HepG2 (cell line): ENCODE measurements around the gene ATG5. TPM values are rescaled to one million over a fixed set of nuclear protein-coding genes. Genes with fewer than 3 reads are reported as not detected.

ENCODE experiments used
- ATAC-seq: fragments of 200-7000 bp; cut with Tn5 transposase; 3 replicates; pipeline ENCODE4 v1.9.1; 2020; ENCODE audit warnings: mild to moderate bottlenecking, moderate library complexity
- BruUV-seq: library from RNA; stranded (reverse); fragments of 400-500 nt; replicated peaks from 2 replicates; lab custom pipeline; 2021; lab: Mats Ljungman, UMichigan
- CTCF ChIA-PET: fragments of 300-600 bp; formaldehyde crosslinking; extraction: SDS; loops from one replicate; lab custom pipeline; 2021; ENCODE audit warnings: low total read pairs, inconsistent platforms, low intra/inter-chr PET ratio; lab: Yijun Ruan, JAX
- POLR2A ChIA-PET: fragments of 350-600 bp; sonication (Branson Sonifier 250); formaldehyde crosslinking; loops from one replicate; lab custom pipeline; 2020; ENCODE audit warnings: antibody characterized with exemption, inconsistent platforms; lab: Yijun Ruan, JAX
- DNase-seq: peaks from one replicate; pipeline ENCODE4 v3.0.0-alpha.2; 2015; ENCODE audit warnings: low spot score
- FAIRE-seq: peaks from 3 replicates; lab custom pipeline; 2011; peaks lifted over from hg19 to GRCh38; lab: Jason Lieb, UNC
- H2AFZ ChIP-seq: one replicate; pipeline ENCODE4 v1.6.1; 2011; ENCODE audit warnings: low read length, inconsistent platforms
- H3K27ac ChIP-seq: fragments of 300-600 bp; 3 replicates; pipeline ENCODE4 v1.8.0; 2011; ENCODE audit warnings: mixed run types, mild to moderate bottlenecking, mixed read lengths, low read length, inconsistent platforms; ENCODE audit not compliant: insufficient read depth; ENCODE audit errors: extremely low read length
- H3K27me3 ChIP-seq, 2 experiments: fragments of 200-600 bp in 1 of 2; 2 replicates in 1 of 2; 3 replicates in 1 of 2; pipeline versions ENCODE4 v1.6.0 to v1.8.0; 2011; ENCODE audit warnings: low read length in 2 of 2, mild to moderate bottlenecking in 2 of 2, moderate library complexity in 2 of 2, inconsistent platforms in 1 of 2; ENCODE audit not compliant: insufficient read depth in 2 of 2, control insufficient read depth in 1 of 2
- H3K36me3 ChIP-seq, 2 experiments: fragments of 200-600 bp in 1 of 2; replicated peaks in 1 of 2; 2 replicates in 1 of 2; 3 replicates in 1 of 2; pipeline versions ENCODE4 v1.5.1 to v1.8.0; 2011; ENCODE audit warnings: low read length in 2 of 2, inconsistent platforms in 1 of 2; ENCODE audit not compliant: insufficient read depth in 2 of 2, control insufficient read depth in 1 of 2
- H3K4me1 ChIP-seq: 2 replicates; pipeline ENCODE4 v1.5.1; 2012; ENCODE audit warnings: low read length, inconsistent platforms; ENCODE audit not compliant: insufficient read depth
- H3K4me2 ChIP-seq: 2 replicates; pipeline ENCODE4 v1.6.0; 2011; ENCODE audit warnings: low read depth, low read length, inconsistent platforms
- H3K4me3 ChIP-seq, 3 experiments: fragments of 200-600 bp in 1 of 3; sonication (generic), shearing (Covaris generic) in 1 of 3; replicated peaks in 1 of 3; 2 replicates each; pipeline ENCODE4 v1.5.1; 2011 to 2016; ENCODE audit warnings: low read length in 3 of 3, inconsistent platforms in 2 of 3, low read depth in 2 of 3, mild to moderate bottlenecking in 2 of 3, control low read depth in 1 of 3, mixed read lengths in 1 of 3; ENCODE audit not compliant: insufficient read depth in 1 of 3
- H3K79me2 ChIP-seq: one replicate; pipeline ENCODE4 v1.6.1; 2011; ENCODE audit warnings: low read length, inconsistent platforms; ENCODE audit not compliant: insufficient read depth
- H3K9ac ChIP-seq: 2 replicates; pipeline ENCODE4 v1.6.0; 2011; ENCODE audit warnings: mild to moderate bottlenecking, low read depth, low read length, inconsistent platforms; ENCODE audit not compliant: insufficient read depth
- H3K9me3 ChIP-seq: 2 replicates; pipeline ENCODE4 v1.5.1; 2012; ENCODE audit warnings: mild to moderate bottlenecking, low read length
- H4K20me1 ChIP-seq: 2 replicates; pipeline ENCODE4 v1.6.0; 2011; ENCODE audit warnings: inconsistent platforms, mild to moderate bottlenecking, low read length, moderate library complexity; ENCODE audit not compliant: insufficient read depth
- ARID4A ChIP-seq: sonication (generic); formaldehyde crosslinking; IDR thresholded peaks from 2 replicates; pipeline ENCODE4 v1.5.0; 2020; ENCODE audit warnings: mild to moderate bottlenecking, missing genetic modification reagents, borderline replicate concordance
- HMG20A ChIP-seq: IDR thresholded peaks from 2 replicates; pipeline ENCODE4 v1.6.1; 2016; ENCODE audit warnings: borderline replicate concordance
- ZNF263 ChIP-seq: sonication (generic); formaldehyde crosslinking; IDR thresholded peaks from 2 replicates; pipeline ENCODE4 v1.4.0; 2020; ENCODE audit warnings: missing genetic modification reagents
- ZNF775 ChIP-seq: sonication (generic); formaldehyde crosslinking; IDR thresholded peaks from 2 replicates; pipeline ENCODE4 v1.4.0; 2020; ENCODE audit warnings: missing genetic modification reagents, mild to moderate bottlenecking, moderate library complexity, borderline replicate concordance
- ZNF777 ChIP-seq: sonication (generic); formaldehyde crosslinking; IDR thresholded peaks from 2 replicates; pipeline ENCODE4 v1.4.0; 2020; ENCODE audit warnings: missing genetic modification reagents
- WGBS: methylation state at CpG from one replicate; pipeline ENCODE4 v1.1.6; 2017; ENCODE audit warnings: low lambda C conversion rate; 5-methylcytosine and 5-hydroxymethylcytosine counted together
- in situ Hi-C: cut with HindIII; loops from 2 replicates; pipeline ENCODE4 v1.10.0; 2017; ENCODE audit warnings: low pct_unique_long_range_greater_than_20kb; ENCODE audit not compliant: extremely low pct_ligation_motif_present
- intact Hi-C: fragments of 100-400 bp; cut with micrococcal nuclease; formaldehyde crosslinking; loops from one replicate; pipeline ENCODE4 v1.10.0; 2022; ENCODE audit not compliant: unreplicated experiment
- polyA plus RNA-seq, 8 experiments: library from polyadenylated mRNA; depleted of rRNA in 3 of 8; stranded (reverse) in 7 of 8; unstranded in 1 of 8; fragments of >200 nt; fragmentation: Illumina TruSeq in 4 of 8; extraction: Trizol in 4 of 8; gene quantifications; 2 replicates each; pipeline versions ENCODE4 v1.2.1 to v1.2.3, GENCODE V29; 2011 to 2016; ENCODE audit warnings: low read depth in 4 of 8, missing spikeins in 1 of 8, mixed read lengths in 1 of 8; ENCODE audit not compliant: insufficient read depth in 1 of 8
- total RNA-seq, 5 experiments: library from RNA; depleted of rRNA; stranded (reverse); fragments of >200 nt; fragmentation: Illumina TruSeq; extraction: Trizol; gene quantifications; 2 replicates each; pipeline ENCODE4 v1.2.3, GENCODE V29; 2016; ENCODE audit warnings: low read depth in 1 of 5
- TF ChIP-seq, protein P1 (sequence below): sonication (generic); formaldehyde crosslinking; conservative IDR thresholded peaks from 2 replicates; pipeline ENCODE4 v1.8.0; 2022; ENCODE audit warnings: mild to moderate bottlenecking, moderate library complexity, missing genetic modification reagents

Gene ATG5
- total and polyA plus RNA-seq, 2 of the 13 experiments (the other 11 are each of a cell fraction or from before 2014, with no cell fraction given), result 21.3 to 48.0 TPM

DNA sequence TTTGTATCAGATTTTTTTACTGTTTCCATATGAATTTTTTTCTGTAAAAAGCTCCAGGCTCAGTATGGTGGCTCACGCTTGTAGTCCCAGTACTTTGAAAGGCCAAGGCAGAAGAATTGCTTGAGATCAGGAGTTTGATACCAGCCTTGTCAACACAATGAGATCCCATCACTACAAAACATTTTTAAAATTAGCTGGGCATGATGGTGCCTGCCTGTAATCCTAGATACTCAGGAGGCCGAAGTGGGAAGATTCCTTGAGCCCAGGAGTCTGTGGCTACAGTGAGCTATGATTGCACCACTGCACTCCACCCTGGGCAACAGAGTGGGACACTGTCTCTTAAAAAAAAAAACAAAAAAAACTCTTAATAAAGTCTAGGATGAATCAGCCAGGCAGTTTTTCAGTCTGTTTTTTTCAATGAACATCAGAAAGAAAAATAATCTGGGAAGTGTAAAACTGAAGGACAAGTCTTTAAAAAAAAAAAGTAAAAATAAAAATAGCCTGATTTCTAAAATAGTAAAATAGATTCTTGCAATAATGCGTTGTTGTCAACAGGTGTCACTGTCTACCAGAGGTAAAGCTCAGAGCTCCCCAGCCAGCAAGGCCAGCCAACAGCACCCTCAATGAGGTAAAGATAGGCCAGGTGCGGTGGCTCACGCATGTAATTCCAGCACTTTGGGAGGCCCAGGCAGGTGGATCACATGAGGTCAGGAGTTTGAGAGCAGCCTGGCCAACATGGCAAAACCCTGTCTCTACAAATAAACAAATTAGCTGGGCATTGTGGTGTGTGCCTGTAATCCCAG, 9.3 kb upstream of the ATG5 start (continued):
- TF ChIP-seq, protein P1, sequence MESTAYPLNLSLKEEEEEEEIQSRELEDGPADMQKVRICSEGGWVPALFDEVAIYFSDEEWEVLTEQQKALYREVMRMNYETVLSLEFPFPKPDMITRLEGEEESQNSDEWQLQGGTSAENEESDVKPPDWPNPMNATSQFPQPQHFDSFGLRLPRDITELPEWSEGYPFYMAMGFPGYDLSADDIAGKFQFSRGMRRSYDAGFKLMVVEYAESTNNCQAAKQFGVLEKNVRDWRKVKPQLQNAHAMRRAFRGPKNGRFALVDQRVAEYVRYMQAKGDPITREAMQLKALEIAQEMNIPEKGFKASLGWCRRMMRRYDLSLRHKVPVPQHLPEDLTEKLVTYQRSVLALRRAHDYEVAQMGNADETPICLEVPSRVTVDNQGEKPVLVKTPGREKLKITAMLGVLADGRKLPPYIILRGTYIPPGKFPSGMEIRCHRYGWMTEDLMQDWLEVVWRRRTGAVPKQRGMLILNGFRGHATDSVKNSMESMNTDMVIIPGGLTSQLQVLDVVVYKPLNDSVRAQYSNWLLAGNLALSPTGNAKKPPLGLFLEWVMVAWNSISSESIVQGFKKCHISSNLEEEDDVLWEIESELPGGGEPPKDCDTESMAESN (CRISPR knock-in tag), result no peak
- TF ChIP-seq ZNF777 (CRISPR knock-in tag), result no peak

- CTCF ChIA-PET, result no interaction called here
- peak; percentile 61; the same call in 2 of the 3 replicates for ATAC-seq
- in situ Hi-C loops, result loop anchor here (25.0 kb wide), 1 partner anchor 662 kb away; no protein-coding TSS in a partner anchor
Measured at GRCh38 chr6:106324726-106325335, 729 bp downstream of the ATG5 start.

More at GRCh38 chr6:106324726-106325335, 729 bp downstream of the ATG5 start:
- H3K36me3 ChIP-seq, result no peaks in the 10 kb centered on the region
- no peaks in the 10 kb centered on the region for H3K9me3 ChIP-seq
- FAIRE-seq (no peak), DNase-seq (no peak)
- peak overlapping the region; percentile 82 for H3K9ac ChIP-seq
- BruUV-seq, result TSS peak; percentile 70
- POLR2A ChIA-PET, result interaction anchor here (1.1 to 1.9 kb wide), 5 partner anchors 9 to 62 kb away, joined by 6 to 15 read pairs (median 7); no protein-coding TSS in a partner anchor
- peak overlapping the region; percentile 85 to 95 (median 89) for H3K4me3 ChIP-seq
- peak overlapping the region; percentile 86 for H3K4me2 ChIP-seq
- TF ChIP-seq HMG20A (CRISPR knock-in tag) (peak; percentile 3; the same call in 1 of the 2 replicates), ZNF775 (no peak), ZNF263 (no peak), ARID4A (CRISPR knock-in tag) (no peak)
- TF ChIP-seq, all 625 proteins: peak for 1
- Histone ChIP-seq H3K79me2 (peaks cover 47% of the 10 kb centered on the region), H4K20me1 (no peaks in the 10 kb centered on the region), H3K27me3 (peaks cover 0 to 21% of the 10 kb centered on the region in 2 experiments; a peak in 3 of 5 replicates), H2AFZ (peak overlapping the region; percentile 49), H3K27ac (peak overlapping the region; percentile 94), H3K4me1 (peaks cover 26% of the 10 kb centered on the region)
- intact Hi-C loops, result no loop called here
- under 1% methylated on average over 6 of the region's 9 CpGs for WGBS
